Choroid plexus epithelial cell (primary cell): ENCODE measurements around the gene TGFBR3.

ENCODE experiments used
- DNase-seq: peaks from one replicate; pipeline ENCODE4 v3.0.0-alpha.2; 2010; ENCODE audit warnings: low read depth
- H3K4me3 ChIP-seq: 2 replicates; pipeline ENCODE4 v1.5.1; 2011; ENCODE audit warnings: low read depth, mild to moderate bottlenecking, control low read depth, low read length, moderate library complexity
- CTCF ChIP-seq: conservative IDR thresholded peaks from 2 replicates; pipeline ENCODE4 v1.5.1; 2011; ENCODE audit warnings: low read depth, mild to moderate bottlenecking, control low read depth, inconsistent platforms, low read length, moderate library complexity

The TGFBR3 gene

GRCh38 chr1:91684481-91685196, 201.3 kb downstream of the TGFBR3 start:
- TF ChIP-seq CTCF = no peak
- H3K4me3 ChIP-seq = no peak overlapping the region
- DNase-seq = peak; percentile 45

GRCh38 chr1:91683598-91683951, 202.4 kb downstream of the TGFBR3 start:
- H3K4me3 ChIP-seq = no peak overlapping the region
- no peak for TF ChIP-seq CTCF
- DNase-seq = no peak

GRCh38 chr1:91682882-91683597, 202.9 kb downstream of the TGFBR3 start:
- H3K4me3 ChIP-seq = no peak overlapping the region
- no peak for DNase-seq
- TF ChIP-seq CTCF = no peak

- no peak for TF ChIP-seq CTCF
- no peak overlapping the region for H3K4me3 ChIP-seq
- no peak for DNase-seq
These were observed 205.3 kb downstream of the TGFBR3 start for GRCh38 chr1:91680556-91681155.

- no peak overlapping the region for H3K4me3 ChIP-seq
- no peak for DNase-seq
- TF ChIP-seq CTCF = no peak
These were observed 206.5 kb downstream of the TGFBR3 start for GRCh38 chr1:91679446-91679845.

- no peak overlapping the region for H3K4me3 ChIP-seq
- no peak for TF ChIP-seq CTCF
- DNase-seq = no peak
These were observed 209.9 kb downstream of the TGFBR3 start for GRCh38 chr1:91676030-91676429.
